Glomerular visceral epithelial cell (primary cell): ENCODE data around the gene VWA7.
A peak's percentile ranks its signal among the peaks of the same experiment; 100 is the strongest.
"Not testable (repeated sequence)": the region's sequence is repeated elsewhere in the genome, so short reads cannot be mapped to it uniquely, and the experiment has no call there.

ENCODE experiments used
- DNase-seq: peaks from one replicate; pipeline ENCODE4 v3.0.0-alpha.2; 2016; ENCODE audit errors: extremely low spot score

The VWA7 gene

GRCh38 chr6:31776989-31777666, at the start of gene VWA7:
TSS of gene VWA7 (minus strand) at chr6:31777328. CDS start at chr6:31776779, 549 bp downstream.
- peak; percentile 95 for DNase-seq

- DNase-seq = peak; percentile 87
These were observed 49.7 kb upstream of the VWA7 start for GRCh38 chr6:31826793-31827285.

- no peak for DNase-seq
These were observed 48.4 kb upstream of the VWA7 start for GRCh38 chr6:31825553-31825952.

- not testable (repeated sequence) for DNase-seq
These were observed 46.6 kb upstream of the VWA7 start for GRCh38 chr6:31823592-31824196.

GRCh38 chr6:31822036-31822821, 45.1 kb upstream of the VWA7 start:
- peak; percentile 74 for DNase-seq

- peak; percentile 52 for DNase-seq
These were observed 44.3 kb upstream of the VWA7 start for GRCh38 chr6:31821301-31822035.

- DNase-seq = not testable (repeated sequence)
These were observed 43.3 kb upstream of the VWA7 start for GRCh38 chr6:31820399-31820798.

GRCh38 chr6:31819871-31820299, 42.8 kb upstream of the VWA7 start:
- no peak for DNase-seq

- DNase-seq = not testable (repeated sequence)
These were observed 40.9 kb upstream of the VWA7 start for GRCh38 chr6:31817929-31818511.

- DNase-seq = not testable (repeated sequence)
These were observed 40.2 kb upstream of the VWA7 start for GRCh38 chr6:31817133-31817928.

- DNase-seq = peak; percentile 99
These were observed 38.1 kb upstream of the VWA7 start, which contains the start of the genes HSPA1A and HSPA1L for GRCh38 chr6:31815025-31815838. TSS of gene HSPA1A (plus strand) at chr6:31815543. CDS start at chr6:31815757, 214 bp downstream. TSS of gene HSPA1L (minus strand) at chr6:31815283. CDS start at chr6:31811972, 3,311 bp downstream.

GRCh38 chr6:31814677-31815024, 37.5 kb upstream of the VWA7 start:
- DNase-seq = peak; percentile 98

GRCh38 chr6:31813465-31813849, 36.3 kb upstream of the VWA7 start:
- no peak for DNase-seq

- DNase-seq = no peak
These were observed 34.5 kb upstream of the VWA7 start for GRCh38 chr6:31811645-31812044.

GRCh38 chr6:31808599-31808998, 31.5 kb upstream of the VWA7 start:
- DNase-seq = not testable (repeated sequence)

- DNase-seq = peak; percentile 99
These were observed 29.5 kb upstream of the VWA7 start, which contains the start of gene LSM2 for GRCh38 chr6:31806470-31807272. TSS of gene LSM2 (minus strand) at chr6:31806966. CDS start at chr6:31806757, 209 bp downstream.

GRCh38 chr6:31805939-31806469, 28.9 kb upstream of the VWA7 start:
- no peak for DNase-seq
